COR-L47 (cell line): ENCODE data around the gene ZHX3.
A peak's percentile ranks its signal among the peaks of the same experiment; 100 is the strongest.
"Not testable (repeated sequence)": the region's sequence is repeated elsewhere in the genome, so short reads cannot be mapped to it uniquely, and the experiment has no call there.

ENCODE experiments used
- DNase-seq: peaks from one replicate; lab custom pipeline; 2025; lab: John Stamatoyannopoulos, UW

ZHX3 gene

GRCh38 chr20:41330941-41331340 is 13.4 kb upstream of the ZHX3 start:
- no peak for DNase-seq

- no peak for DNase-seq
Measured at GRCh38 chr20:41330343-41330720, 12.8 kb upstream of the ZHX3 start.

GRCh38 chr20:41329435-41330342 is 12.2 kb upstream of the ZHX3 start:
- no peak for DNase-seq

DNA sequence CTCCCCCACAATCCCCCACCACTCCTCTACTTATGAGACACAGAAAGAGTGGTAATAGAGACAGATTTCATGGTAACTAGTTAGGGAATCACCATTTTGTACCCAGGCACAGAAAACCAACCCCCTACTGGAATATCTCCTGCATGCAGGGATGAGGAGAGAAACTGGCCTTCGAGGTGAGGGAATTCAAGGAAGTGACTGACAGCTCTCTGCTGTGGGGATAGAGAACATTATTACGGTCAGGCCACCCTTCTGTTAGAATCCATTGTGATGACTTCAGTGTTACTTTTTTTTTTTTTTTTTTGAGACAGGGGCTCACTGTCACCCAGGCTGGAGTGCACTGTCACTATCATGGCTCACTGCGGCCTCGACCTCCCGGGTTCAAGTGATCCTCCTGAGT is 9.6 kb upstream of the ZHX3 start:
- no peak for DNase-seq

GRCh38 chr20:41320976-41321375 is 3.4 kb upstream of the ZHX3 start:
- DNase-seq = no peak

DNA sequence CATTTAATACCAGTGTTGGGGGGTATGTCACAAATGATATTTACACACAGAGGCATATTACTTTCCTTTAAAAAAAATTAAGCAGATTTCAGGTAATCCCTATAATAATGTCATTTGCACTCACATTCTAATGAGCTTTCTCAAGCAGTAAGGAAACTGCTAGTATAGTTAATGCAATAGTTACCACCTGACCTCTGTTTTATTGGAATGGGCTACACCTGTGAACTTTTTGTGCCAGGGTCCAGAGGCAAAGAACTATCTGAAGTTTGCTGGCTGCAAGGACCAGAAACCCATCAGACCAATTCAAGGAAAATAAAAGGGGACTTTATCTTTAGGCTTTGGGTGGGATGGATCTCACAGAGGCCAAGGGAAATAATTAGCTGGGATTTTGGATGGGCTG is 2.9 kb upstream of the ZHX3 start:
- no peak for DNase-seq

DNA sequence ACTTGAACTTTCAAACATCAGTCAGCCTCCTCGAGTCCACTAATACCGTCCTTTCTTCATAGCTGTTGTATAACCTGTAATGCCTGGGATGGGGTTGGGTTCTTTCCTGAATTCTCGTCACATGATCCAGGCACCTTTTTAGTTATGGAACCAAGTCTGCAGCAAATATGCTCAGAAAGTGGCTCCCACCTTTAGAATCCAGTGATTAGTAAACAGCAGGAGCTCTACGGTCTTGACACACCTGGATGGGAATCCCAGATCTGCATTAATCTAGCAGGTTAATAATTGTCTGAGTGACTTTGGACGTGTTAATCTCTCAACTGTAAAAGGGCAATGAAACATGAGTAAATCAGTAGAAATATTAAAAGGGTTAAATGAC is 729 bp upstream of the ZHX3 start:
- no peak for DNase-seq

DNA sequence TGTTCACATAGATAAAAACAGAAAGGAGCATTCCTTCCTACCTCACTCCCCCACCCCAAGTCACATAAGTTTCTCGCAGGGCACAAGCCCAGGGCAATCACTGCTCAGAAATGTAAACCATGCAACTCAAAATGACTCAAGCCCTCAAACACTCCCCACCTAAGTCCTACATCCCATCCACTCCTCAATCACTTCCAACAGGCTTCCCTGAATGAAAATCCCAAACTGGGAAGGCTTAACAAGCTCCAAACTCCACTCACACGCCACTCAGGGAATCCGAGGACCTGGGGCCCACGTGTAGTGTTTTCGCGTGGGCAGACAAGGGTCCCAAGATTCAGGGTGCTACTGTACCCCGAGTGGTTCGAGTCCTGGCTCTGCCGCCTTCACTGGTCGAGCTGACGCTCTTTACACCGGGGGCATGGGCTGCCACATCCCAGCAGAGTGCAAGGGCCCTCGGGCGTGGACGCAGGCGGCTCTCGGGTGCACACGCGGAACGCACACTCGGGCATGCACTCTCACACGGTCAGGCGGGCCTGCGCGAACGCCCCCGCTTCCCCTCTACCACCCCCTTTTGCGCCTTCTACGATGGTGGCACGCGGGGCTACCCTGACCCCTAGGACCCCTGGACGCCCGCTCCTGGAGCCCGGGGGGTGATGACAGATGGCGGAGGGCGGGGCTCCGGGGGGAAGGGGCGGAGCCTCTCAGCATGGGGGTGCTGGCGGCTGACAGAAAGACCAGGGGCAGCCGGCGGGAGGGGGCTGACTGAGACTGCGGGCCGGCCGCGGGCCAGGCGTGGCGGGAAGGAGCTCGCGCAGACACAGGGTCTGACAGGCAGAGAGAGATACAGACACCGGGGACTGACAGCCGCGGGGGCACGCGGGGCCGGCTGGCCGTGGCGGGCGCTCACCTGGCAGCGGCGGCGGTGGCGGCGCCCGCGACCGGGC is 657 bp downstream of the ZHX3 start:
- DNase-seq = peak; percentile 19

GRCh38 chr20:41316051-41316450 is 1.5 kb downstream of the ZHX3 start:
- DNase-seq = no peak

DNA sequence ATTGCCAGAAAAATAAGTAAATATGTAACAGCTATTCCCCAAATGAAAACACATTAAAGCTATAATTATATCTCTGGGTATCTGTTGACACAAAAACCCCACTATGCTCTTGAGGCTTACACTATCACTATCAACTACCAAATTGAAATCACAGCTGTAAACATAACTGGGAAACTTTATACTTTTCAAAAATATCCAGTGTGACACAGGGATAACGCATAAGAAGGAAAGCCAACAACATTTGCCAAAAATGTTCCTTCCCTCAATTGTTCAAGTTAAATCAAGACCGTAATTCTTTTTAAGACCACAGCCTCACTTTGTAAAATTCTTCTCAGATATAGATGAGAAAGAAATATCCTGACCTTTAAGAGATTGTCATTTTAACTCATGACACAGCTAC is 3.1 kb downstream of the ZHX3 start:
- peak; percentile 0 for DNase-seq

- DNase-seq = not testable (repeated sequence)
Measured at GRCh38 chr20:41312009-41312408, 5.5 kb downstream of the ZHX3 start.

DNA sequence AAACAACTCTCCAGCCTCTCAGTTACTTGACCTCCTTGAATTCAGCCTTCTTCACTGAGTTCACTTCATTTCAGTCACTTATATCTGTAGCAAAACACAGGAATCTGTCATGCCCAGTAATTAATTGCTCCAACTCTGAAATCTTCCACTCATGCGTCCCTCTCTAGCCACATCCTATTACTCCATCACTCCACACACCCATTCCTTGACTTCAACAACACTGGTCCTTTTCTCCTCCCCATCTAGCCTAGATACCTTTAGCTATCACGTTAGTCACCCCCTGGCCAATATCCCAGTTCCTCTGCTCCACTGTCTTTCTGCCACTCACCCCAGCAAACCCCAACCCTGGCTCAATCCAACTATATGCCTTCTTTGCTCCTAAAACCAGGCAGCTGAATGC is 7.7 kb downstream of the ZHX3 start:
- DNase-seq = no peak

- DNase-seq = no peak
Measured at GRCh38 chr20:41308726-41309413, 8.7 kb downstream of the ZHX3 start.

DNA sequence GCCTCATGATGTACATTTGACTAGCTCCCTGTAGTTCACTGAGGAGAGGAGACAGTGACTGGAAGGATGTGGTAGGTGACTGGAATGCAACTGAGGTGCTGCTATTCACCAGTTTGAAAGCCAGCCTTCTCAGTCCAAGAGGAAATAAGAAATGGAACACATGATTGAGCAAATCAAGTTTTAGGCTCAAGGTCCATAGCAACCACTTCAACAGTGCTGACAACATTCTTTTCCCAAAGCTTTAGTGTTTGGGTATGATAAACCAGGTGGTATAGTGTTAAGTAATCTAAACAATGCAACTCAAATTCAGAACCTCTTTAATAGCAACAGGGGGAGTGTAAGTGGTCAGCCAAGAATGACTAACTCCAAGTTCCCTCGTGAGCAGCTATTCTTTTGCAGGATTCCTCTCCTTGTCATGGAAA is 9.2 kb downstream of the ZHX3 start:
- no peak for DNase-seq

DNA sequence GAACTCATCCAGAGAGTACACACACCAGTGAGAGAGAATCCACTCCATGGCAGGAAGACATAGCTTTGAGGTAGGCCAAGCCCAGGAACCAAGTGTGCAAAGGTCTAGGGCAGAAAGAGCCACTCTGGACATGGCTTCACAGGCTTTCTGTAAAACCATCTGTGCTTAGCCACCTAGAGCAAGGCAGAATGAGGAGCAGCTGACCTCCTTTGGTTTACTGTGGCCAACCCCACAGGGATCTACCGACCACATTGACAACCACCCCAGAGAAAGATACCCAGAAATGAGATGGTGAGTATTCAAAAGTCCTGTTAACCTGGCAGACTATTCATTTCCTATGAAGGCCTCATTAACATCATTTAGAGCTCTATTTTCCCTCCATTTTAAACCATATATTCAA is 10.5 kb downstream of the ZHX3 start:
- no peak for DNase-seq

DNA sequence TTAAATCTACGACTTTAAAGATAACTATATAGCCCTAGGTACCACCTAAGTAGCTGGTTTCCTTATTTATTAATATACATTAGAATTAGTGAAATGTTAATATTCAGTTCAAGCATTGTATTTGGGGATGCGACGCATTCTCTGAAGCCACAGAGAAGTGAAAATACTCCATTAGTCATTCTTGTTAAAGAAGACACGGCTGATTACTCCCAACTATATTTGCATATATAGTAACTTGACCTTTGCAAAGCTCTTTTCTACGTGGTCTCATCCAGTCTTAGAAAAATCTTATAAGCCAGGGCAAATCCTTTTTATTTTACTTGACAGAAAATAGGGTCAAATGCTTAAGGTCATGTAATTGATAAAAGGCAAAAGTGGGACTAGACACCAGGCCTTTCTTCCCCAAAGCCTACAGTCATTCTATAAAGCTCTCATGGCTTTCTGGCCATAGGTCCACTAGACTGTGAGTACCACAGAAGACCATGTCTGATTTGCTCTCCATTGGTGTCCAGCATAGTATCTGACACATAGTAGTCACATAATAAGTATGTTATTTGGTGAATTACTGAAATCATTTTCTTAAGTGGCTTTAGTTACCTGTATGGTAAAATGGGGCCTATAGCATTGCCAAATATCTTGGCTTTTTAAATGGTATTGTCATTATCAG is 11.3 kb downstream of the ZHX3 start:
- no peak for DNase-seq

GRCh38 chr20:41304424-41305079 is 13.0 kb downstream of the ZHX3 start:
- DNase-seq = no peak

DNA sequence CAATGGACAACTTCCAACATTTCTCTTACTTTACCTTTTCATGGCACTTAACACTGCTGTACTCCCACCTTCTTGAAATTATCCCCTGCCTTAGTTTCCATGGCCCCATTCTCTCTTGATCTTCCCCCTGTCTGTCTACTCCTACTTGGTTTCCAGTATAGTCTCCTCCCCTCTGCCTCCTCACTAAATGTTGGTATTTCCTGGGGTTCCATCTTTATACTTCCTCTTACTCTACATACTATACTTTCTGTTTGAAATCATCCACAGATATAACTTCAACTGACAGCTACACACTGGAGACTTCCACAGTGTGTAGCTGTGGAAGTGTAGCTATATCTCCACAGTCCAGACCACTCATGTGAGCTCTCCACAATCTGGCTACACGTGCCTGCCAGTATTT is 13.5 kb downstream of the ZHX3 start:
- DNase-seq = no peak

DNA sequence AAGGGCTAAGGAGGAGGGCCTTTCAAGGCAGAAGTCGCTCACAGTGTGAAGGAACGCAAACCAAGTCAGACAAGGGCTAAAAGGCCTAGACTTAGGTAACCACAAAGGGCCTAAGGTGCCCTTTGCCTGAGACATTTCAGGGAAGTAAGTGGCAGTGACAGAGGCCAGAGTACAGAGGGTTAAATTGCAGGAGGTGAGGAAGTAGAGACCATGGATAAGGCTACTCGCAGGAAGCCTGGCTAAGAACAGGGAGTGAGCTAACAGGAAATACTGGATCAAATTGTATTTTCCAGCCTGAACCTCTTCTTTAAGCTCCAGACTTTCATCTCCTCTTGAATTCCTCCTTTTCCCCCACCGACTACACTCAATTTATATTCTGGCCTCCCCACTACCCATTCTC is 16.6 kb downstream of the ZHX3 start:
- DNase-seq = no peak

- DNase-seq = no peak
Measured at GRCh38 chr20:41300383-41300782, 17.1 kb downstream of the ZHX3 start.

- no peak for DNase-seq
Measured at GRCh38 chr20:41299899-41300298, 17.6 kb downstream of the ZHX3 start.
